ENCODE measurements around the gene SLC38A2.

Gene SLC38A2

GRCh38 chr12:46376579-46376978 lies 4.0 kb upstream of the SLC38A2 start:
- peaks cover 18% of the 10 kb centered on the region for H3K36me3 Mint-ChIP-seq
- DNase-seq = no peak
- no peak overlapping the region for H3K4me3 Mint-ChIP-seq

GRCh38 chr12:46374711-46375110 lies 2.1 kb upstream of the SLC38A2 start:
- CTCF ChIA-PET = no interaction called here
- H3K27me3 Mint-ChIP-seq = peaks cover 12% of the 10 kb centered on the region
- H3K27ac Mint-ChIP-seq = no peak overlapping the region
- no peaks in the 10 kb centered on the region for H3K9me3 Mint-ChIP-seq
- no peak for DNase-seq
- H3K4me3 Mint-ChIP-seq = no peak overlapping the region
- peaks cover 38% of the 10 kb centered on the region for H3K4me1 Mint-ChIP-seq
- H3K36me3 Mint-ChIP-seq = peaks cover 32% of the 10 kb centered on the region

More at GRCh38 chr12:46376579-46376978, 4.0 kb upstream of the SLC38A2 start:
- CTCF ChIA-PET = interaction anchor here (0.6 kb wide), 1 partner anchor 15 kb away, joined by 4 read pairs; no protein-coding TSS in a partner anchor
- Mint-ChIP-seq H3K4me1 (peaks cover 33% of the 10 kb centered on the region), H3K27me3 (peaks cover 4% of the 10 kb centered on the region), H3K9me3 (no peaks in the 10 kb centered on the region), H3K27ac (no peak overlapping the region)

GRCh38 chr12:46374310-46374709 lies 1.7 kb upstream of the SLC38A2 start:
- Mint-ChIP-seq H3K9me3 (no peaks in the 10 kb centered on the region), H3K4me1 (peaks cover 42% of the 10 kb centered on the region), H3K36me3 (peaks cover 36% of the 10 kb centered on the region), H3K27me3 (peaks cover 12% of the 10 kb centered on the region), H3K27ac (peak overlapping the region; percentile 99), H3K4me3 (peak overlapping the region; percentile 98)
- no peak for DNase-seq
- CTCF ChIA-PET = no interaction called here

GRCh38 chr12:46373301-46374296 lies 1.0 kb upstream of the SLC38A2 start:
- CTCF ChIA-PET = no interaction called here
- peak; percentile 70 for DNase-seq
- H3K9me3 Mint-ChIP-seq = no peaks in the 10 kb centered on the region
- peaks cover 42% of the 10 kb centered on the region for H3K36me3 Mint-ChIP-seq
- H3K4me1 Mint-ChIP-seq = peaks cover 44% of the 10 kb centered on the region
- peak overlapping the region; percentile 99 for H3K27ac Mint-ChIP-seq
- H3K4me3 Mint-ChIP-seq = peak overlapping the region; percentile 98
- peaks cover 12% of the 10 kb centered on the region for H3K27me3 Mint-ChIP-seq

GRCh38 chr12:46371718-46372543 lies 642 bp downstream of the SLC38A2 start:
- peaks cover 56% of the 10 kb centered on the region for H3K36me3 Mint-ChIP-seq
- peak overlapping the region; percentile 98 for H3K4me3 Mint-ChIP-seq
- peak overlapping the region; percentile 99 for H3K27ac Mint-ChIP-seq
- peaks cover 12% of the 10 kb centered on the region for H3K27me3 Mint-ChIP-seq
- CTCF ChIA-PET = interaction anchor here (0.6 to 1.5 kb wide), 2 partner anchors 86 to 93 kb away, joined by 3 to 4 read pairs; no protein-coding TSS in a partner anchor
- no peaks in the 10 kb centered on the region for H3K9me3 Mint-ChIP-seq
- DNase-seq = peak; percentile 69
- peaks cover 58% of the 10 kb centered on the region for H3K4me1 Mint-ChIP-seq

GRCh38 chr12:46370792-46371717 lies 1.5 kb downstream of the SLC38A2 start:
- DNase-seq = peak; percentile 92
- Mint-ChIP-seq H3K36me3 (peaks cover 57% of the 10 kb centered on the region), H3K4me3 (peak overlapping the region; percentile 98), H3K27me3 (peaks cover 12% of the 10 kb centered on the region), H3K9me3 (no peaks in the 10 kb centered on the region), H3K4me1 (peaks cover 62% of the 10 kb centered on the region), H3K27ac (peak overlapping the region; percentile 99)
- CTCF ChIA-PET = interaction anchor here (0.6 to 1.8 kb wide), 6 partner anchors 13 to 303 kb away, joined by 3 to 7 read pairs (median 4); no protein-coding TSS in a partner anchor

- Mint-ChIP-seq H3K27ac (peak overlapping the region; percentile 99), H3K4me3 (peak overlapping the region; percentile 98), H3K27me3 (peaks cover 12% of the 10 kb centered on the region), H3K4me1 (peaks cover 66% of the 10 kb centered on the region), H3K9me3 (no peaks in the 10 kb centered on the region), H3K36me3 (peaks cover 63% of the 10 kb centered on the region)
- DNase-seq = no peak
- CTCF ChIA-PET = interaction anchor here (0.8 to 1.8 kb wide), 4 partner anchors 14 to 303 kb away, joined by 3 to 7 read pairs (median 4); no protein-coding TSS in a partner anchor
Measured at GRCh38 chr12:46370380-46370734, 2.2 kb downstream of the SLC38A2 start.

GRCh38 chr12:46369474-46370379 lies 2.8 kb downstream of the SLC38A2 start:
- peaks cover 68% of the 10 kb centered on the region for H3K4me1 Mint-ChIP-seq
- peaks cover 69% of the 10 kb centered on the region for H3K36me3 Mint-ChIP-seq
- CTCF ChIA-PET = interaction anchor here (1.8 kb wide), 1 partner anchor 292 kb away, joined by 7 read pairs; no protein-coding TSS in a partner anchor
- H3K27me3 Mint-ChIP-seq = peaks cover 12% of the 10 kb centered on the region
- H3K9me3 Mint-ChIP-seq = no peaks in the 10 kb centered on the region
- DNase-seq = no peak
- peak overlapping the region; percentile 99 for H3K27ac Mint-ChIP-seq
- H3K4me3 Mint-ChIP-seq = peak overlapping the region; percentile 98

GRCh38 chr12:46369095-46369473 lies 3.5 kb downstream of the SLC38A2 start:
- no peaks in the 10 kb centered on the region for H3K9me3 Mint-ChIP-seq
- H3K4me1 Mint-ChIP-seq = peaks cover 65% of the 10 kb centered on the region
- peak overlapping the region; percentile 69 for H3K27ac Mint-ChIP-seq
- CTCF ChIA-PET = no interaction called here
- peak overlapping the region; percentile 98 for H3K4me3 Mint-ChIP-seq
- peaks cover 72% of the 10 kb centered on the region for H3K36me3 Mint-ChIP-seq
- H3K27me3 Mint-ChIP-seq = peaks cover 12% of the 10 kb centered on the region
- no peak for DNase-seq

- Mint-ChIP-seq H3K27me3 (peaks cover 12% of the 10 kb centered on the region), H3K4me1 (peaks cover 65% of the 10 kb centered on the region), H3K4me3 (peak overlapping the region; percentile 98), H3K27ac (peak overlapping the region; percentile 69), H3K36me3 (peaks cover 76% of the 10 kb centered on the region), H3K9me3 (no peaks in the 10 kb centered on the region)
- DNase-seq = no peak
- CTCF ChIA-PET = interaction anchor here (0.6 kb wide), 1 partner anchor 1035 kb away, joined by 3 read pairs; no protein-coding TSS in a partner anchor
Measured at GRCh38 chr12:46368684-46369083, 3.9 kb downstream of the SLC38A2 start.

- Mint-ChIP-seq H3K9me3 (no peaks in the 10 kb centered on the region), H3K27me3 (peaks cover 12% of the 10 kb centered on the region), H3K4me3 (peak overlapping the region; percentile 98), H3K27ac (peak overlapping the region; percentile 69), H3K36me3 (peaks cover 80% of the 10 kb centered on the region), H3K4me1 (peaks cover 67% of the 10 kb centered on the region)
- DNase-seq = no peak
- CTCF ChIA-PET = interaction anchor here (0.6 kb wide), 1 partner anchor 1035 kb away, joined by 3 read pairs; no protein-coding TSS in a partner anchor
Measured at GRCh38 chr12:46368138-46368537, 4.4 kb downstream of the SLC38A2 start.

- peaks cover 12% of the 10 kb centered on the region for H3K27me3 Mint-ChIP-seq
Measured at GRCh38 chr12:46367351-46368029, 5.1 kb downstream of the SLC38A2 start.

More at GRCh38 chr12:46367351-46368029, 5.1 kb downstream of the SLC38A2 start:
- Mint-ChIP-seq H3K36me3 (peaks cover 85% of the 10 kb centered on the region), H3K9me3 (no peaks in the 10 kb centered on the region), H3K4me1 (peaks cover 72% of the 10 kb centered on the region), H3K27ac (peak overlapping the region; percentile 56), H3K4me3 (peak overlapping the region; percentile 98)
- CTCF ChIA-PET = interaction anchor here (1.5 kb wide), 1 partner anchor 307 kb away, joined by 3 read pairs; no protein-coding TSS in a partner anchor
- no peak for DNase-seq

All from activated naive CD4-positive, alpha-beta T cell treated with anti-CD3 and anti-CD28 coated beads, Interleukin-2, amount 10 ng/mL, durations not matched to agents 7 days and 5 days (primary cell).